Heart left ventricle (tissue), 13 donors: ENCODE measurements around the gene SOX6.

ENCODE experiments used
- POLR2A ChIP-seq, 2 donors: fragments of 450-650 bp; IDR thresholded peaks; one replicate each; pipeline ENCODE4 v1.6.1; 2017; ENCODE audit warnings: antibody characterized with exemption in 2 of 2, mild to moderate bottlenecking in 2 of 2, moderate library complexity in 2 of 2
- TF ChIP-seq, protein P1 (sequence below), 12 donors: fragments of 200-600 bp; sonication (generic) in 4 of 12; IDR thresholded peaks; one replicate each; pipeline versions ENCODE4 v1.5.0 to v1.8.0; 2018 to 2022; ENCODE audit warnings: antibody characterized with exemption in 12 of 12, mild to moderate bottlenecking in 5 of 12
- donor health status: ischemic (EF 13 %, LVEDD 7.1; RV severe dilation, severe dysfunction).
- donor health status: DM: no; HTN: yes; CAD: no.
- donor health status: DM: no; HTN: no; CAD: no.
- donor health status: ischemic (EF 25% LVEDD 6.9; RV normal size, moderate dysfunction).
- donor health status: ischemic (EF 25% LVEDD 5.7; RV mildly dilated, moderate dysfunction).
- donor health status: ischemic (EF 35%, LVEDD 5.7; RV mildly dilated, moderate dysfunction).
- donor health status: nonischemic (EF 11% LVEDD 7.7; RV severe dilation, severe dysfunction).
- donor health status: DM: yes; HTN: yes; CAD: no.
- donor health status: PGD.
- donor health status: ischemic (EF 29% LVEDD 5.4; RV normal size, mild dysfunction).
- donor health status: nonischemic (EF 23%, LVEDD 6.1; RV moderate dilation, normal function).

GRCh38 chr11:16015741-16016467, 340.4 kb downstream of the SOX6 start:
- TF ChIP-seq, protein P1, sequence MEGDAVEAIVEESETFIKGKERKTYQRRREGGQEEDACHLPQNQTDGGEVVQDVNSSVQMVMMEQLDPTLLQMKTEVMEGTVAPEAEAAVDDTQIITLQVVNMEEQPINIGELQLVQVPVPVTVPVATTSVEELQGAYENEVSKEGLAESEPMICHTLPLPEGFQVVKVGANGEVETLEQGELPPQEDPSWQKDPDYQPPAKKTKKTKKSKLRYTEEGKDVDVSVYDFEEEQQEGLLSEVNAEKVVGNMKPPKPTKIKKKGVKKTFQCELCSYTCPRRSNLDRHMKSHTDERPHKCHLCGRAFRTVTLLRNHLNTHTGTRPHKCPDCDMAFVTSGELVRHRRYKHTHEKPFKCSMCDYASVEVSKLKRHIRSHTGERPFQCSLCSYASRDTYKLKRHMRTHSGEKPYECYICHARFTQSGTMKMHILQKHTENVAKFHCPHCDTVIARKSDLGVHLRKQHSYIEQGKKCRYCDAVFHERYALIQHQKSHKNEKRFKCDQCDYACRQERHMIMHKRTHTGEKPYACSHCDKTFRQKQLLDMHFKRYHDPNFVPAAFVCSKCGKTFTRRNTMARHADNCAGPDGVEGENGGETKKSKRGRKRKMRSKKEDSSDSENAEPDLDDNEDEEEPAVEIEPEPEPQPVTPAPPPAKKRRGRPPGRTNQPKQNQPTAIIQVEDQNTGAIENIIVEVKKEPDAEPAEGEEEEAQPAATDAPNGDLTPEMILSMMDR (IDR thresholded peaks at IDR 0.05) = no peak
- no peak for TF ChIP-seq POLR2A (IDR thresholded peaks at IDR 0.05)
